ENCODE results near the gene ZDHHC11.
"Not testable (repeated sequence)": the region's sequence is repeated elsewhere in the genome, so short reads cannot be mapped to it uniquely, and the experiment has no call there.

DNA sequence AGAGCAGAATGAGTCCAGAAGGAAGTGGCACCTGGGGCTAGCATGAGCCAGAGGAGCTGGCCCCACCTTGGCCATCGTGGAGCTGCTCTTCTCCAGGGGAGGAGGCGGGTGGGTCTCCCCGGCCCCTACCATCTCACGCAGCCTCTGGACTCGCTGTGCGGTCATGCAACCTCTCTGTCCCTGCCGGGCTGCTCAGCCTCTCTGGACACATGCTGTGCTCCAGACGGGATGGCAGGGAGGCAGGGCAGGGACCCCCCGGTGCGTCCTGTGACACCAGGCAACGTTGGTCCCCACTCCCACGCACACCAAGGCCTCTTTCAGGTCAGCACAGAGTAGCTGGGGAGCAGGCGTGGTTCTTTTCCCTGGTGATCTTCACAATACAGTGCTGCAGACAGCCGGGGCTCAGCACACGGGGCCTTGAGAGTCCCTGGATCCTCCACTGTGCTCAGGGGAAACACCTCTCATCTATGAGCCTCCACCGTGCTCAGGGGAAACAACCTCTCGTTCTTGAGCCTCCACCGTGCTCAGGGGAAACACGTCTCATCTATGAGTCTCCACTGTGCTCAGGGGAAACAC lies 97.1 kb downstream of the ZDHHC11 start:
- TF ChIP-seq, protein P1, sequence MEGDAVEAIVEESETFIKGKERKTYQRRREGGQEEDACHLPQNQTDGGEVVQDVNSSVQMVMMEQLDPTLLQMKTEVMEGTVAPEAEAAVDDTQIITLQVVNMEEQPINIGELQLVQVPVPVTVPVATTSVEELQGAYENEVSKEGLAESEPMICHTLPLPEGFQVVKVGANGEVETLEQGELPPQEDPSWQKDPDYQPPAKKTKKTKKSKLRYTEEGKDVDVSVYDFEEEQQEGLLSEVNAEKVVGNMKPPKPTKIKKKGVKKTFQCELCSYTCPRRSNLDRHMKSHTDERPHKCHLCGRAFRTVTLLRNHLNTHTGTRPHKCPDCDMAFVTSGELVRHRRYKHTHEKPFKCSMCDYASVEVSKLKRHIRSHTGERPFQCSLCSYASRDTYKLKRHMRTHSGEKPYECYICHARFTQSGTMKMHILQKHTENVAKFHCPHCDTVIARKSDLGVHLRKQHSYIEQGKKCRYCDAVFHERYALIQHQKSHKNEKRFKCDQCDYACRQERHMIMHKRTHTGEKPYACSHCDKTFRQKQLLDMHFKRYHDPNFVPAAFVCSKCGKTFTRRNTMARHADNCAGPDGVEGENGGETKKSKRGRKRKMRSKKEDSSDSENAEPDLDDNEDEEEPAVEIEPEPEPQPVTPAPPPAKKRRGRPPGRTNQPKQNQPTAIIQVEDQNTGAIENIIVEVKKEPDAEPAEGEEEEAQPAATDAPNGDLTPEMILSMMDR (optimal IDR thresholded peaks at IDR 0.05 in 1 of 3, IDR thresholded peaks at IDR 0.05 in 1 of 3, conservative IDR thresholded peaks at IDR 0.05 in 1 of 3; ENCODE audit: extremely low read depth in 1 of 3, insufficient read depth in 2 of 3, low read length in 3 of 3), result not testable (repeated sequence)
- not testable (repeated sequence) for TF ChIP-seq EZH2 (IDR thresholded peaks at IDR 0.05; ENCODE audit: low read length)

Data from keratinocyte (primary cell).